ENCODE measurements around the gene CD300E. TPM values are rescaled to one million over a fixed set of nuclear protein-coding genes. Genes with fewer than 3 reads are reported as not detected.

Gene CD300E, protein sequence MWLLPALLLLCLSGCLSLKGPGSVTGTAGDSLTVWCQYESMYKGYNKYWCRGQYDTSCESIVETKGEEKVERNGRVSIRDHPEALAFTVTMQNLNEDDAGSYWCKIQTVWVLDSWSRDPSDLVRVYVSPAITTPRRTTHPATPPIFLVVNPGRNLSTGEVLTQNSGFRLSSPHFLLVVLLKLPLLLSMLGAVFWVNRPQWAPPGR
- 0.52 TPM for total RNA-seq

GRCh38 chr17:74623693-74624093, at the start of gene CD300E:
Gene CD300E (minus strand): TSS chr17:74623738. CDS start chr17:74623621, 117 bp downstream.
- H3K27ac ChIP-seq (ENCODE audit: low read depth, low read length), result no peak within 1 kb of the TSS
- H3K9ac ChIP-seq (ENCODE audit: low read depth in 1 of 3, low read length in 3 of 3), result no peak within 1 kb of the TSS
- no peak within 1 kb of the TSS for H3K4me3 ChIP-seq (ENCODE audit: low read length in 3 of 3)
- H3K9me3 ChIP-seq (ENCODE audit: control insufficient read depth in 3 of 3, low read length in 3 of 3), result no peaks in the 10 kb centered on the region
- H3K36me3 ChIP-seq (ENCODE audit: control insufficient read depth in 3 of 3, insufficient read depth in 3 of 3, low read length in 3 of 3), result no peaks in the 10 kb centered on the region
- H3K4me1 ChIP-seq (ENCODE audit: control insufficient read depth in 3 of 3, insufficient read depth in 3 of 3, low read length in 3 of 3), result peaks cover 0 to 3% (median 0%) of the 10 kb centered on the region in 3 donors
- peaks cover 0 to 3% (median 0%) of the 10 kb centered on the region in 3 donors for H3K27me3 ChIP-seq (ENCODE audit: control insufficient read depth in 3 of 3, insufficient read depth in 3 of 3, low read length in 3 of 3)

GRCh38 chr17:74671031-74671771, 47.7 kb upstream of the CD300E start:
- Histone ChIP-seq H3K4me3 (ENCODE audit: low read length in 3 of 3) (no peak overlapping the region), H3K4me1 (ENCODE audit: control insufficient read depth in 3 of 3, insufficient read depth in 3 of 3, low read length in 3 of 3) (no peaks in the 10 kb centered on the region), H3K27me3 (ENCODE audit: control insufficient read depth in 3 of 3, insufficient read depth in 3 of 3, low read length in 3 of 3) (peaks cover 0 to 16% (median 0%) of the 10 kb centered on the region in 3 donors), H3K36me3 (ENCODE audit: control insufficient read depth in 3 of 3, insufficient read depth in 3 of 3, low read length in 3 of 3) (no peaks in the 10 kb centered on the region), H3K9me3 (ENCODE audit: control insufficient read depth in 3 of 3, low read length in 3 of 3) (no peaks in the 10 kb centered on the region), H3K27ac (ENCODE audit: low read depth, low read length) (no peak overlapping the region), H3K9ac (ENCODE audit: low read depth in 1 of 3, low read length in 3 of 3) (no peak overlapping the region)

DNA sequence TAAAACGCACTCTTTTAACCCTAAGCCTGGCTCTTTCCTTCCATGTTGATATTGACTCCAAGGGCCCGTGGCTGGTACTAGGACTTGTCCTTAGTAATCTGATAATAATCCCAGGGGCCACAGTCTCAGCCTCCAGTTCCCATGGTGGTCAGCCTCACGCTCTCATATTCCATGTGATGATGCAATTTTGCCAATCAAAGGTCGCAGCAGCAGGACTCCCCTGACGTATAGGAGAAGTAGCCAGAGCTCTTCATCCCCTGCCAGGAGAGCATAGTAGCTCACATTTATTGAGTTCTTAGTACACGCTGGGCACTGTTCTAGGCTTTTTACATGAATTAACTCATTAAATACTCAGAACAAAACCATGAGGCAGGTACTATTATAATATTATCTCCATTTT, 46.8 kb upstream of the CD300E start:
- H3K36me3 ChIP-seq (ENCODE audit: control insufficient read depth in 3 of 3, insufficient read depth in 3 of 3, low read length in 3 of 3), result no peaks in the 10 kb centered on the region
- H3K9ac ChIP-seq (ENCODE audit: low read depth in 1 of 3, low read length in 3 of 3), result no peak overlapping the region
- H3K9me3 ChIP-seq (ENCODE audit: control insufficient read depth in 3 of 3, low read length in 3 of 3), result no peaks in the 10 kb centered on the region
- H3K4me3 ChIP-seq (ENCODE audit: low read length in 3 of 3), result no peak overlapping the region
- H3K27me3 ChIP-seq (ENCODE audit: control insufficient read depth in 3 of 3, insufficient read depth in 3 of 3, low read length in 3 of 3), result peaks cover 0 to 11% (median 0%) of the 10 kb centered on the region in 3 donors
- H3K4me1 ChIP-seq (ENCODE audit: control insufficient read depth in 3 of 3, insufficient read depth in 3 of 3, low read length in 3 of 3), result no peaks in the 10 kb centered on the region
- H3K27ac ChIP-seq (ENCODE audit: low read depth, low read length), result no peak overlapping the region

DNA sequence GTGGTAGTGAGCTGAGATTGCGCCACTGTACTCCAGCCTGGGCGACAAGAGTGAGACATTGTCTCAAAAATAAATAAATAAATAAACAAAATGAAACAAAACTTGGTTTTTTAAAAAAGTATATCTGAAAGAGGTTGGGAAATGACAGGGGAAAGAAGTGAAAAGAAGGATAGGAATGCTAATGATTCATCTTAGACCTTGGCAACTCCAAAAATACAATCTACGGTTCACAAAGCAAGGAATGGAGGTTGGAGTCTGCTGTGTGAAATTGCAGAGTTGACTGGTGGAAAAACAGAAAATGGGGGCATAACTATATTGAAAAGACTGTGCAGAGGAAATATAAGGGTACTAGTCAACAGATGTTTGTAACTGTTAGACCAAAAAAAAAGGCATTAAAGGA, 40.0 kb upstream of the CD300E start:
- H3K4me1 ChIP-seq (ENCODE audit: control insufficient read depth in 3 of 3, insufficient read depth in 3 of 3, low read length in 3 of 3), result no peaks in the 10 kb centered on the region
- no peaks in the 10 kb centered on the region for H3K36me3 ChIP-seq (ENCODE audit: control insufficient read depth in 3 of 3, insufficient read depth in 3 of 3, low read length in 3 of 3)
- H3K4me3 ChIP-seq (ENCODE audit: low read length in 3 of 3), result no peak overlapping the region
- no peak overlapping the region for H3K27ac ChIP-seq (ENCODE audit: low read depth, low read length)
- H3K27me3 ChIP-seq (ENCODE audit: control insufficient read depth in 3 of 3, insufficient read depth in 3 of 3, low read length in 3 of 3), result peaks cover 12 to 33% (median 14%) of the 10 kb centered on the region in 3 donors
- H3K9me3 ChIP-seq (ENCODE audit: control insufficient read depth in 3 of 3, low read length in 3 of 3), result no peaks in the 10 kb centered on the region
- no peak overlapping the region for H3K9ac ChIP-seq (ENCODE audit: low read depth in 1 of 3, low read length in 3 of 3)

GRCh38 chr17:74659889-74660288, 36.4 kb upstream of the CD300E start:
- no peaks in the 10 kb centered on the region for H3K36me3 ChIP-seq (ENCODE audit: control insufficient read depth in 3 of 3, insufficient read depth in 3 of 3, low read length in 3 of 3)
- no peaks in the 10 kb centered on the region for H3K4me1 ChIP-seq (ENCODE audit: control insufficient read depth in 3 of 3, insufficient read depth in 3 of 3, low read length in 3 of 3)
- H3K4me3 ChIP-seq (ENCODE audit: low read length in 3 of 3), result no peak overlapping the region
- no peak overlapping the region for H3K27ac ChIP-seq (ENCODE audit: low read depth, low read length)
- H3K27me3 ChIP-seq (ENCODE audit: control insufficient read depth in 3 of 3, insufficient read depth in 3 of 3, low read length in 3 of 3), result peaks cover 20 to 41% (median 24%) of the 10 kb centered on the region in 3 donors
- no peaks in the 10 kb centered on the region for H3K9me3 ChIP-seq (ENCODE audit: control insufficient read depth in 3 of 3, low read length in 3 of 3)
- no peak overlapping the region for H3K9ac ChIP-seq (ENCODE audit: low read depth in 1 of 3, low read length in 3 of 3)

GRCh38 chr17:74658620-74659019, 35.1 kb upstream of the CD300E start:
- no peak overlapping the region for H3K27ac ChIP-seq (ENCODE audit: low read depth, low read length)
- H3K9me3 ChIP-seq (ENCODE audit: control insufficient read depth in 3 of 3, low read length in 3 of 3), result no peaks in the 10 kb centered on the region
- H3K27me3 ChIP-seq (ENCODE audit: control insufficient read depth in 3 of 3, insufficient read depth in 3 of 3, low read length in 3 of 3), result peaks cover 20 to 35% (median 32%) of the 10 kb centered on the region in 3 donors
- H3K4me3 ChIP-seq (ENCODE audit: low read length in 3 of 3), result no peak overlapping the region
- H3K36me3 ChIP-seq (ENCODE audit: control insufficient read depth in 3 of 3, insufficient read depth in 3 of 3, low read length in 3 of 3), result no peaks in the 10 kb centered on the region
- no peak overlapping the region for H3K9ac ChIP-seq (ENCODE audit: low read depth in 1 of 3, low read length in 3 of 3)
- no peaks in the 10 kb centered on the region for H3K4me1 ChIP-seq (ENCODE audit: control insufficient read depth in 3 of 3, insufficient read depth in 3 of 3, low read length in 3 of 3)

GRCh38 chr17:74654742-74655141, 31.2 kb upstream of the CD300E start:
- Histone ChIP-seq H3K9ac (ENCODE audit: low read depth in 1 of 3, low read length in 3 of 3) (no peak overlapping the region), H3K36me3 (ENCODE audit: control insufficient read depth in 3 of 3, insufficient read depth in 3 of 3, low read length in 3 of 3) (no peaks in the 10 kb centered on the region), H3K4me3 (ENCODE audit: low read length in 3 of 3) (no peak overlapping the region), H3K9me3 (ENCODE audit: control insufficient read depth in 3 of 3, low read length in 3 of 3) (no peaks in the 10 kb centered on the region), H3K27ac (ENCODE audit: low read depth, low read length) (no peak overlapping the region), H3K4me1 (ENCODE audit: control insufficient read depth in 3 of 3, insufficient read depth in 3 of 3, low read length in 3 of 3) (no peaks in the 10 kb centered on the region), H3K27me3 (ENCODE audit: control insufficient read depth in 3 of 3, insufficient read depth in 3 of 3, low read length in 3 of 3) (peaks cover 32 to 54% (median 47%) of the 10 kb centered on the region in 3 donors)

DNA sequence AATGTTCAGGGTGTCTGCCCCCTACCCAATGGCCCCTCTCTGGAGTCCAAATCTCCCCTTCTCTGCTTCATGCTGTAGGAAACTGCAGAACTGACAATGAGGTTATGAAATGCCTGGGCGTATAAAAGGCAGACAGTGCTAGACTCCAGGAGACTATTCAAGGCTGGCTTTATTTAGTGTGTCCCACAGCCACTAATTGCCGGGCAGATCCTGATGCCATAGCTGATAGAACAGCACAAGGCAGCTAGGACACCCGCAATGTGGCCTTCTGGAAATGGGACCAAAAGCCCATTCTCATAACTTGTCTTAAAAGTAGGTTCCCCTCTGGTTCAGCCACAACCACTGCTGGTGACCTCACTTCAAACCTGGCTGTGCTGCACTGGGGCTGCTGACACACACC, 28.5 kb upstream of the CD300E start:
- no peaks in the 10 kb centered on the region for H3K9me3 ChIP-seq (ENCODE audit: control insufficient read depth in 3 of 3, low read length in 3 of 3)
- no peaks in the 10 kb centered on the region for H3K36me3 ChIP-seq (ENCODE audit: control insufficient read depth in 3 of 3, insufficient read depth in 3 of 3, low read length in 3 of 3)
- no peak overlapping the region for H3K27ac ChIP-seq (ENCODE audit: low read depth, low read length)
- H3K4me3 ChIP-seq (ENCODE audit: low read length in 3 of 3), result no peak overlapping the region
- no peaks in the 10 kb centered on the region for H3K4me1 ChIP-seq (ENCODE audit: control insufficient read depth in 3 of 3, insufficient read depth in 3 of 3, low read length in 3 of 3)
- no peak overlapping the region for H3K9ac ChIP-seq (ENCODE audit: low read depth in 1 of 3, low read length in 3 of 3)
- H3K27me3 ChIP-seq (ENCODE audit: control insufficient read depth in 3 of 3, insufficient read depth in 3 of 3, low read length in 3 of 3), result peaks cover 25 to 55% (median 46%) of the 10 kb centered on the region in 3 donors

DNA sequence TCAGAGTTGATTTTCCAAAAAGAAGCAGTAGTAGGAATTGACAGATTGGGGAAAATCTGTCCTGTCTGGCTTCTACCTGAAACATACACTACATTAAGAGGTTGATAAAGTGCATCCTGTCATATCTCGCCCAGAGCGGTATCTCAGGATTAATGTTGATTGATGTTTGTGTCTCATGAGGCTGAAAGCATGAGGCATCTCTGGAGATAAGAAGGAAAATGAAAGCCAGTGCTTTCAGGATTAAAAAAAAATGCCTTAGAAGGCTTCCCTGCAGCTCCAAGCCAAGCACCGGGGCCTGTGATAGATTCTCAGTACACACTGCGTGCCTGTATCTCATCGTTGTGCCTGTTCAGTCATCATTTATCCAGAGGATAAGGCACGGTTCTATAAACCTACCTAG, 26.4 kb upstream of the CD300E start:
- no peak overlapping the region for H3K4me3 ChIP-seq (ENCODE audit: low read length in 3 of 3)
- H3K4me1 ChIP-seq (ENCODE audit: control insufficient read depth in 3 of 3, insufficient read depth in 3 of 3, low read length in 3 of 3), result no peaks in the 10 kb centered on the region
- H3K9ac ChIP-seq (ENCODE audit: low read depth in 1 of 3, low read length in 3 of 3), result no peak overlapping the region
- H3K9me3 ChIP-seq (ENCODE audit: control insufficient read depth in 3 of 3, low read length in 3 of 3), result no peaks in the 10 kb centered on the region
- H3K27me3 ChIP-seq (ENCODE audit: control insufficient read depth in 3 of 3, insufficient read depth in 3 of 3, low read length in 3 of 3), result peaks cover 32 to 53% (median 47%) of the 10 kb centered on the region in 3 donors
- H3K27ac ChIP-seq (ENCODE audit: low read depth, low read length), result no peak overlapping the region
- H3K36me3 ChIP-seq (ENCODE audit: control insufficient read depth in 3 of 3, insufficient read depth in 3 of 3, low read length in 3 of 3), result no peaks in the 10 kb centered on the region

GRCh38 chr17:74647871-74648672, 24.5 kb upstream of the CD300E start:
- H3K9ac ChIP-seq (ENCODE audit: low read depth in 1 of 3, low read length in 3 of 3), result no peak overlapping the region
- peaks cover 28 to 45% (median 42%) of the 10 kb centered on the region in 3 donors for H3K27me3 ChIP-seq (ENCODE audit: control insufficient read depth in 3 of 3, insufficient read depth in 3 of 3, low read length in 3 of 3)
- no peak overlapping the region for H3K4me3 ChIP-seq (ENCODE audit: low read length in 3 of 3)
- H3K36me3 ChIP-seq (ENCODE audit: control insufficient read depth in 3 of 3, insufficient read depth in 3 of 3, low read length in 3 of 3), result no peaks in the 10 kb centered on the region
- no peaks in the 10 kb centered on the region for H3K4me1 ChIP-seq (ENCODE audit: control insufficient read depth in 3 of 3, insufficient read depth in 3 of 3, low read length in 3 of 3)
- no peak overlapping the region for H3K27ac ChIP-seq (ENCODE audit: low read depth, low read length)
- H3K9me3 ChIP-seq (ENCODE audit: control insufficient read depth in 3 of 3, low read length in 3 of 3), result no peaks in the 10 kb centered on the region
